ENCODE measurements around the gene HPS6.

The HPS6 gene

GRCh38 chr10:102072673-102073527, 7.8 kb downstream of the HPS6 start:
- DNase-seq: peak; percentile 45

- no peak for DNase-seq
These were observed 18.4 kb downstream of the HPS6 start for GRCh38 chr10:102083541-102083940.

- DNase-seq: no peak
These were observed 20.2 kb downstream of the HPS6 start for GRCh38 chr10:102085336-102085735.

DNA sequence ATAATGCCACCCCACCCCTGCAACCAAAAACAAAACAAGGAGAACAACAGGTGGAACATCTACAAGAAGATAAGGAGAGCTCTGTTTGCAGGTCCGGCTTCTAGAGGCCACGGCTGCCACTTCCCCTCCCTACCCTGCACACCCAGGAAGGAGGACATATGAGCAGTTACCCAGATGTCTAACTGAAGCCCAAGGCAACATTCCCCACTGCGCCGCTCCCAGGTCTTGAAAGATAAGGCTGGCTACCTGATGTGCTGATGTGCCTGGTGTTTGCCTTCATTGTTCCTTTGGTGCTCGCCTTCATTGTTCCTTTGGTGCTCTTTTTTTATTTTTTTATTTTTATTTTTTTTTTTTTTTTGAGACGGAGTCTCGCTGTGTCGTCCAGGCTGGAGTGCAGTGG, 21.0 kb downstream of the HPS6 start:
- DNase-seq: no peak

DNA sequence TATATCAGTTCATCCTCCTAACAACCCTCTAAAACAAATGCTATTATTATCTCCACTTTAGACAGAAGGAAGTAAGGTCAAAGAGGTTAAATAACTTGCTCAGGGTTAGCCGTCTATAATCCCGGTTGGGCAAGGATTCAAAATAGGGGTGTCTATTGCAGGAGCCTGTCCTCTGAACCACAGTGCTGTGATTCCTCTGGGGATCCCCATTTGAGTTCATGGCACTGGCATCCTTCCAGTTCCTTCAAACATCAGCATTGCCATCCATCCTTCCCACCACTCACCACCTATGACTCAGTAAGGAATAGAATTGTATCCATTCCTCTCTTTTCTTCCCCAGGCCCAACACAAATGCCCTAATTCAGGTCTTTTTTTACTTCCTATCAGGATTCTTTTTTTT, 25.6 kb downstream of the HPS6 start:
- DNase-seq: no peak

GRCh38 chr10:102096449-102096848, 31.3 kb downstream of the HPS6 start:
- no peak for DNase-seq

- no peak for DNase-seq
These were observed 36.0 kb downstream of the HPS6 start for GRCh38 chr10:102101152-102101551.

- no peak for DNase-seq
These were observed 37.3 kb downstream of the HPS6 start for GRCh38 chr10:102102421-102102820.

DNA sequence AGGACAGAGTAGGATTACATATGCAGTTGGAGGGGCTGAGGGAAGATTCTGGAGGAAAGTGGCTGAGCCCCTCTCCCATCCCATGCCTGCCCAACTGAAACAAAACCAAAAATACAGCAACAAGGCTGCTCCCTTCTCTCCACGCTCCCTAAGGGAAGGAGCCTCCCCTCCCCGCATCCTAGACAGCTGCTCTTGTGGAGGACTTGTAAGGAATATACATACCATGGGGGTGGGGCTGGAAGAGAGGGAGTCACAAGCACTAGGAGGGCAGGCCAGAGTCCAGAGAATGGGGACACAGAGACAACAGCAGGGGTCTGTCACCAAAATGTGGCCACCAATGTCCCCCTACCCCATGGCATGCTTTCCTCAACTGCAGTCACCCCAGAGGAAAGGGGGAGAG, 41.8 kb downstream of the HPS6 start:
- DNase-seq: no peak

GRCh38 chr10:102109166-102110116, 44.3 kb downstream of the HPS6 start:
- no peak for DNase-seq

DNA sequence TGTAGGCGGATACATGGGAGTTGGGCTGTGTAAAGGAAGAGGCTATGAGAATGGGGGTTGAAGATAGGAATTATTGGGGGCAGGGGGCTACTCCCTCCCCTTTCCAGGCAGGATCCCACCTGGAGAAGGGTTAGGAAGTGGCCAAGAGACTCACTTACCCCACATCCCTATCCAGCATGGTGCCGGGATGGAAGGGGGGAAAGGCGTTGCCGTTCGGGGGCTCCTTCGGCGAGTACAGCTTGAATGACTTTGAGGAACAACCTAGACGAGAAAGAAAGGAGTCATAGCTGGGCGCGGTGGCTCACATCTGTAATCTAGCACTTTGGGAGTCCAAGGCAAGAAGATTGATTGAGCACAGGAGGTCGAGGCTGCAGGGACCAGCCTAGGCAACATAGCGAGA, 46.1 kb downstream of the HPS6 start:
- DNase-seq: no peak

DNA sequence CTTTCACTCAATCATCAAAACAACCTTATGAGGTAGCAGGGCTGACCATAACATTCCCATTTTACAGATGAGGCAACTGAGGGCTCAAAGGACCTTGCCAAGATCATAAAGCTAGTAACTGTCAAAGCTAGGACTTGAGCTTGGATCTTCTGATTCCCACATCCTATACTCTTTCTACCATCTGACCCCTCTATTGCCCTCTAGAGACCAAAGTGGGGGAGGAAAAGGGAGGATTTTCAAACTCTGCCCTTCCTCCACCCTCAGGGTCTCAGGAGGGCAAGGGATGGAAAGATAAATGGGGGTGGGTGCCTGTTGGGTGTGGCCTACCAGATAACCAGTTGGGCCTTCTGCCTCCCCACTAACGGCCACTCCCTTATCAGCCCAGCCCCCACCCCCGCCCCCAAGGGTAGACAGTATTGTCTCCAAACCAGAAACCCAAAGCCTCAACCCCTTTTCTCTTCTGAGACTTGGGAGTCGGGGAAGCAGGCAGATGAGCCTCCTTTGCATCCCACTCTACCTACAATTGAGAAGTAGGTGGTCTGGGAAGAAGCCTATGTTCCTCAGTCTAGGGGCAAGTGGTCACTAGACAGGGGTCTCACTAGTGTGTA, 47.2 kb downstream of the HPS6 start:
- DNase-seq: no peak

GRCh38 chr10:102113261-102113955, 48.3 kb downstream of the HPS6 start:
- no peak for DNase-seq

GRCh38 chr10:102113956-102114857, 49.1 kb downstream of the HPS6 start:
- no peak for DNase-seq

DNA sequence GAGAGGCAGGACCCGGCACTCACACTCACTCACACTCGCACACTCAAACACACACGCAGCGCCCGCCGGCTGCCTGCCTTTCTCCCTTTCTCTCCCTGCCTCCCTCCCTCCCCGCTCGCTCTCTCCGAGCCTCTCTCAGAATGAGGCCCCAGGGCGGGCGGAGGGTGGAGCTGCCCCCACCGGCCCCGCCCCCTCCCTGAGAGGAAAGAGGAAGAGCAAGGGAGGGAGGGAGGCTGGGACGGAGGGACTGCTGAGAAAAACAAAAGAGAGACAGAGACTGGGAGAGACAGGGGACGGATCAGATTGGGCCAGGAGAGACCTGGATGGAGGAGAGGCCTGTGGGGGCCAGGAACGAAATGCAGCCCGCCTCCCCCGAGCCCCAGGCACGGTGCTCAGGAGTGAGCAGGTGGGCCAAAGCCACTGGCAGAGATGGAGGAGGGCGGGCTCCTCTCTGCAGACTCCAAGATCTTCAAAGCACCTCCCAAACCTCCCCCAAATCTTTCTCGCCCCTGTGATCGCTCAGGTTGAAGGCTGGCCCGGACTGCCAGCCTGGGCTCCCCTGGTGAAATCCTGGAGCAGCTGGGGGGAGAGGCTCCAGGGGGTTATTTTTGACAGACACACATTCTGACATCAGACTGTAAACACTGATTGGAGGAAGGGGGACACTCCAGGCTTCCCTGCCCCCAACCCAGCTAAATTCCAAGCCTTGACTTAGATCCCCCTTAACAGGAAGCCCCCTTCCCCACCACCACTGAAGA, 49.9 kb downstream of the HPS6 start:
- DNase-seq: peak; percentile 38

- DNase-seq: no peak
These were observed 50.6 kb downstream of the HPS6 start for GRCh38 chr10:102115775-102116174.

- no peak for DNase-seq
These were observed 51.5 kb downstream of the HPS6 start for GRCh38 chr10:102116656-102117055.

Data from DMS79 treated with DMSO at 0.1 percent for 48 hours (cell line).